GM18499 (cell line): Measurements from ENCODE around the gene FNDC5.

Experiments
- ATAC-seq: cut with Tn5 transposase; IDR thresholded peaks from one replicate; pipeline ENCODE4 v1.9.1; 2021; ENCODE audit warnings: moderate number of reproducible peaks; ENCODE audit not compliant: insufficient read depth, unreplicated experiment

The FNDC5 gene

GRCh38 chr1:32825181-32825580 lies 45.5 kb downstream of the FNDC5 start:
- ATAC-seq: no peak

- ATAC-seq: no peak
Measured at GRCh38 chr1:32818804-32819541, 51.7 kb downstream of the FNDC5 start.

- no peak for ATAC-seq
Measured at GRCh38 chr1:32817815-32818786, 52.6 kb downstream of the FNDC5 start.

- peak; percentile 39 for ATAC-seq
Measured at GRCh38 chr1:32817159-32817814, 53.4 kb downstream of the FNDC5 start, which contains the start of the genes S100PBP and YARS1. S100PBP (plus strand) TSS chr1:32817653; CDS start chr1:32826100, 8,447 bp downstream. YARS1 (minus strand) TSS chr1:32817358; CDS start chr1:32817244, 114 bp downstream.

GRCh38 chr1:32816676-32817158 lies 54.0 kb downstream of the FNDC5 start:
- ATAC-seq: peak; percentile 12

- no peak for ATAC-seq
Measured at GRCh38 chr1:32813941-32814739, 56.6 kb downstream of the FNDC5 start.
